Midbrain (tissue), 1 donor: ENCODE measurements around the gene PANK3.
"Not testable (repeated sequence)": the region's sequence is repeated elsewhere in the genome, so short reads cannot be mapped to it uniquely, and the experiment has no call there.

Source experiments
- DNase-seq: peaks from one replicate; lab custom pipeline; 2025; lab: John Stamatoyannopoulos, UW

PANK3 gene

DNA sequence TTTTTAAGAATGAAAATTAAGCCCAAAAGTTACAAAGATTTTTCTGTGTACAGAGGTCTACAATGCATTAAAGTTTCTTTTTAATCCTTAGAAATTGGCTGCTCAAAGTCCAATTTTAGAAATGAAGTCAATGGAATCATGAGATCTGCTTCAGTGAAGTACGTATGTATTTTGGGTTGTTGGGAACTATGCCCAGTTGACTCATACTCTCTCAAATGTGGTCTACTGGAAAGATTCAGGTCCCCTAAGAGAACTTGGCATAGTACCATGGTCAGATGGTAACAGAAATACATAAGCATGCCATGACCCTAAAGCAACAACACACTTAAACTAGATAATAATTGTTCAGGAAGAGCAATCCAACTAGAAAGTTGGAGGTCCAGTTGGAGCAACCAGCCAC is 27.0 kb downstream of the PANK3 start:
- DNase-seq, result no peak

DNA sequence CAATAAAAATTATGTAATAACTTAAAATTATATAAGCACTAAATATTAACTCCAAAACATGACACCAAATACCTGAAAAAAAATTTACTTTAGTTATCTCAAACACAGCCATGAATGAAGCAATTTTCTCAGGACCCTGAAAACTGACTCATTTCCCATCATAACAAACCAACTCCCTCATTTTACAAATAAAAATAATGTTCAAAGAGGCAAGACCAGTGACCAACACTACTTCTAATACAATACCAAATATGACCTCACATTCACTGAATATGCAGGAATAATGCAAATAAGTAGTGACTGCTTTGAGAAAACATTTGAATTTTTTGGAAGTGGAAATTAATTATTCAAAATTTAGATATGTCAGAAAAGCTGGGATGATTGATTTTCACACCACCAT is 28.5 kb downstream of the PANK3 start:
- DNase-seq, result no peak

GRCh38 chr5:168549554-168549953 is 29.6 kb downstream of the PANK3 start:
- no peak for DNase-seq

DNA sequence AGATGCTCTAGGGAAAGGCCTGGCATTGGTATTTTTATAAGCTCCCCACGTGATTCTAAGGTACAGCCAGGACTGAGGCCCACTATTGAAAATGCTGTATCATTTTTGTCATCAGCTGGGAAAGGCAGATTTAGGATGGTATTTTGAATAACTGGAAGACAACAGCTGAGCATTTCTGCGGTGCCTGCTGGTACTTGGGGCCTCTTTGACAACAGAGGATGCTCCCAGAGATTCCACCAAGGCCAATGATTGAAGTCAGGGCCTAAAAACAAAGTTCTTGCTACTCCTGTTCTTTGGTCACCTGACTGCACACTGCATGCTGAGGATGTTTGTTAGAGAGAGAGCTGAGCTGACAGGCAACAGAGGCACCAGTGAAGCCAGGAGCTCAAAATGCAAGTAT is 42.0 kb downstream of the PANK3 start:
- DNase-seq, result no peak

- not testable (repeated sequence) for DNase-seq
Measured at GRCh38 chr5:168534351-168534750, 44.8 kb downstream of the PANK3 start.

GRCh38 chr5:168531987-168532864 is 46.9 kb downstream of the PANK3 start:
- DNase-seq, result no peak

DNA sequence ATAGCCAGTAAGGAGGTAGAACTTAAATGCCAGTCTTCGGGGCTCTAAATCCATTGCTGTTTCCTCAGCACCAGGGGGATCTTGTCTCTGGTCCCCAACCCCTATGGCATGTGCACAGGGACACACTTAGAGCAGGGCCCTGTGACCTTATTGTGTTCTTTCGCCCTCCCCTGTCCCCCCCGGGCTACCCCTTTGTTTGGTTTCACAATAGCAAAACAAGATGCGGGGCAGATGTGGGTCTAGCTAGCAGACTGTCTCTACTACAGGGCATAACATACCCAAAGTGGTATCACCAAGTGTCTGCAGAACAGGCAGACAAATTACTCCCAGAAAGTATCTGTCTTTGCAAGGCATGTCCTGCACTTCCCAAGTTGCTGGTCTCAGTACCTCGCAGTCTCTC is 48.0 kb downstream of the PANK3 start:
- no peak for DNase-seq

GRCh38 chr5:168530621-168531150 is 48.5 kb downstream of the PANK3 start:
- no peak for DNase-seq

- DNase-seq, result no peak
Measured at GRCh38 chr5:168529374-168530234, 49.6 kb downstream of the PANK3 start.

GRCh38 chr5:168528521-168529373 is 50.4 kb downstream of the PANK3 start, which contains the start of gene FBLL1:
TSS of gene FBLL1 (plus strand) at chr5:168529305. CDS start at chr5:168529505, 200 bp downstream.
- DNase-seq, result no peak

DNA sequence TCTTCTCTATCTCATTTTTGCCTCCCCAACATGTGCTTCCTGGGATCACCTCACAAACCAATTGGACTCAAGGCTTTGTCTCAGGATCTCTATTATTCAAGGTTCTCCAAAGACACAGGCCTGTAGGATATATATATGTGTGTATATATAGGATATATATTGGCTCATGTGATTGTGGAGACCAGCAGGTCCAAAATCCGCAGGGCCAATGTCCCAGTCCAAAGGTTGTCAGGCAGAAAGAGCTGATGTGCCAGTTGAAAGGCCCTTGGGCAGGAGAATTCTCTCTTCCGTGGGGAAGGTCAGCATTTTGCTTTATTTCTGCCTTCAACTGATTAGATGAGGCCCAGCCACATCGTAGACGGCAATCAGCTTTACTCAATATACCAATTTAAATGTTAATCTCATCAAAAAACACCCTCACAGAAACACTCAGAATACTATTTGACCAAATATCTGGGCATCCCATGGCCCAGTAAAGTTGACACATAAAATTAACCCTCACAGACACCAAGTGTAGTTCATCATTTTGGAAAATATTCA is 51.3 kb downstream of the PANK3 start:
- DNase-seq, result no peak

DNA sequence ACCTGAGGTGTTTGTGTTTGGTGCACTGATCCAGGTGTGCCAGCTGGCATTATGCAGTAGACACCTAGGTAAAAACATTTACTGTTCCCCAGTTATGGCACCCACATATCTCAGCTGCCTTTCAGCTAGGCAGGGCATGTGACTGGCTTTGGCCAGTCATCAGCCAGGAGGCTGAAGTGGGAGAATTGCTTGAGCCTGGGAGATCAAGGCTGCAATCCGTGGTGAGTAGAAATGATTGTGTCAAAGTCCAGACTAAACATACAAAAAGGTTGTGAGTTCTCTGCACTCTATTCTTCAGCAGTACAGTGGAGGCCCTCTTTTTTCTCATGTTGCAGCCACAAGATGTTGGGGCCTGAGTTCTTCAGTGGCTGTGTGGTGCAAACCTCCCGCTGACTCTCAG is 53.3 kb downstream of the PANK3 start:
- no peak for DNase-seq

GRCh38 chr5:168513861-168514428 is 65.2 kb downstream of the PANK3 start:
- no peak for DNase-seq

DNA sequence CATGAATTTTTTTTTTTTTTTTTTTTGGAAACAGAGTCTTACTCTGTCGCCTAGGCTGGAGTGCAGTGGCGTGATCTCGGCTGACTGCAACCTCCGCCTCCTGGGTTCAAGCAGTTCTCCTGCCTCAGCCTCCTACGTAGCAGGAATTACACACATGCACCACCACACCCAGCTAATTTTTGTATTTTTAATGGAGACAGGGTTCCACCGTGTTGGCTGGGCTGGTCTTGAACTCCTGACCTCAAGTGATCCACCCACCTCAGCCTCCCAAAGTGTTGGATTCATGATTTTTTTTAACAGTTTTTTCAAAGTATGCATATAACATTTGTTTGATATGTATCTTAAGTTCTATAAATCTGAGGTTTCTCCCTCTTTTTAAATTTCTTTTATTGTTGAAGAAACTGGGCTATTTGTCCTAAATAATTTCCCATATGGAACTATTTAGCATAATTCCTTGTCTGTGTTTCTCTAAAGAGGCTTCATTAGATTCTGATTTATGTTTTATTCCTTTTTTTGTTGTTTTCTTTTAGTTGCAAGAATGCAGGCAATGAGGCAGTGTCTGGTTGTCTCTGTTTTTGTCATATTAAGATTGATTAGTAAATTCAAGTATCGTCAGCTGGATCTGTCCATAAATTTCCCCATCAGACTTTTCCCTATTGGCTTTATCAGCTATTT is 76.5 kb downstream of the PANK3 start:
- no peak for DNase-seq
